ENCODE measurements around the gene LHFPL2. TPM values are rescaled to one million over a fixed set of nuclear protein-coding genes. Genes with fewer than 3 reads are reported as not detected.

LHFPL2 gene
- total RNA-seq, 1 experiment from 2014 or later: 33.9 TPM

- DNase-seq (ENCODE audit: low read depth): no peak
Measured at GRCh38 chr5:78546276-78546996, 102.1 kb downstream of the LHFPL2 start.

- no peak for DNase-seq (ENCODE audit: low read depth)
Measured at GRCh38 chr5:78545406-78545805, 103.2 kb downstream of the LHFPL2 start.

- DNase-seq (ENCODE audit: low read depth): peak; percentile 78
Measured at GRCh38 chr5:78544561-78545201, 103.9 kb downstream of the LHFPL2 start.

GRCh38 chr5:78543916-78544315 is 104.7 kb downstream of the LHFPL2 start:
- DNase-seq (ENCODE audit: low read depth): no peak

GRCh38 chr5:78543292-78543691 is 105.3 kb downstream of the LHFPL2 start:
- DNase-seq (ENCODE audit: low read depth): no peak

- no peak for DNase-seq (ENCODE audit: low read depth)
Measured at GRCh38 chr5:78542321-78542840, 106.2 kb downstream of the LHFPL2 start.

- DNase-seq (ENCODE audit: low read depth): peak; percentile 67
Measured at GRCh38 chr5:78541086-78541654, 107.4 kb downstream of the LHFPL2 start.

GRCh38 chr5:78540335-78541085 is 108.1 kb downstream of the LHFPL2 start:
- DNase-seq (ENCODE audit: low read depth): peak; percentile 36

- no peak for DNase-seq (ENCODE audit: low read depth)
Measured at GRCh38 chr5:78538240-78538850, 110.2 kb downstream of the LHFPL2 start.

GRCh38 chr5:78537821-78538220 is 110.8 kb downstream of the LHFPL2 start:
- peak; percentile 54 for DNase-seq (ENCODE audit: low read depth)

- no peak for DNase-seq (ENCODE audit: low read depth)
Measured at GRCh38 chr5:78537411-78537810, 111.2 kb downstream of the LHFPL2 start.

GRCh38 chr5:78536661-78537196 is 111.8 kb downstream of the LHFPL2 start:
- no peak for DNase-seq (ENCODE audit: low read depth)

GRCh38 chr5:78534905-78535200 is 113.7 kb downstream of the LHFPL2 start:
- DNase-seq (ENCODE audit: low read depth): no peak

GRCh38 chr5:78534148-78534904 is 114.2 kb downstream of the LHFPL2 start:
- peak; percentile 92 for DNase-seq (ENCODE audit: low read depth)

GRCh38 chr5:78533356-78533755 is 115.2 kb downstream of the LHFPL2 start:
- DNase-seq (ENCODE audit: low read depth): peak; percentile 40

GRCh38 chr5:78530342-78531096 is 118.1 kb downstream of the LHFPL2 start:
- DNase-seq (ENCODE audit: low read depth): peak; percentile 93

GRCh38 chr5:78527925-78528324 is 120.6 kb downstream of the LHFPL2 start:
- DNase-seq (ENCODE audit: low read depth): no peak

GRCh38 chr5:78527054-78527859 is 121.3 kb downstream of the LHFPL2 start:
- peak; percentile 93 for DNase-seq (ENCODE audit: low read depth)

- DNase-seq (ENCODE audit: low read depth): peak; percentile 82
Measured at GRCh38 chr5:78526049-78526525, 122.5 kb downstream of the LHFPL2 start.

Data from Daoy (cell line).